HG03460 (cell line): ENCODE results near the gene PDE4D.

Experiments used
- ATAC-seq: cut with Tn5 transposase; IDR thresholded peaks from one replicate; pipeline ENCODE4 v1.9.1; 2021; ENCODE audit not compliant: unreplicated experiment

The PDE4D gene

DNA sequence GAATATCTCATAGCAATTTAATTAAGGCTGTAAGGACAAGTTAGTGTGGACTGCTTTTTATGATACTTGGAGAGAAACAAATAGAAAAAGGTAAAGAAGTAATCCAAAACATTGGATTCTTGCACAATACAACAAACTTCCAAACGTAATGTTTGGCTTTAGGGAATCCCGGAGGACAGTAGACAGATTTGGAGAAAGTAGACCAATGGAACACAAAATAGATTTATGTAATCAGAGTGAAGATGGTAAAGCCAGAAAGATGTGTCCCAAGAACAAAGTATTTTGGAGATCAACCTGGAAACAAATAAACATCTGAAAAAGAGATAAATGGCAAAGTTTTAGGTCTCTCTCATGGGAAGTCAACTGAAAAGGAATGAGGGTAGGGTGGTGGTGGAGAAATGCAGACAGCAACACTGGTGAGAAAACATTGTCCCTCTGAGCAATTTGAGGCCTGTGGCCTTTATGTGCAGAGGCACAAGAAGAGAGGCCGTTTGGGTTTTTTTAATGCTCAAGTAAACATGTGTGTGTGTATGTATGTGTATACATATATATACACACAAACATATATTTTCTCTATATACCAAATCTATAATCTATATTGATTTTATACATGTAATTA is 620.6 kb downstream of the PDE4D start:
- ATAC-seq = no peak

DNA sequence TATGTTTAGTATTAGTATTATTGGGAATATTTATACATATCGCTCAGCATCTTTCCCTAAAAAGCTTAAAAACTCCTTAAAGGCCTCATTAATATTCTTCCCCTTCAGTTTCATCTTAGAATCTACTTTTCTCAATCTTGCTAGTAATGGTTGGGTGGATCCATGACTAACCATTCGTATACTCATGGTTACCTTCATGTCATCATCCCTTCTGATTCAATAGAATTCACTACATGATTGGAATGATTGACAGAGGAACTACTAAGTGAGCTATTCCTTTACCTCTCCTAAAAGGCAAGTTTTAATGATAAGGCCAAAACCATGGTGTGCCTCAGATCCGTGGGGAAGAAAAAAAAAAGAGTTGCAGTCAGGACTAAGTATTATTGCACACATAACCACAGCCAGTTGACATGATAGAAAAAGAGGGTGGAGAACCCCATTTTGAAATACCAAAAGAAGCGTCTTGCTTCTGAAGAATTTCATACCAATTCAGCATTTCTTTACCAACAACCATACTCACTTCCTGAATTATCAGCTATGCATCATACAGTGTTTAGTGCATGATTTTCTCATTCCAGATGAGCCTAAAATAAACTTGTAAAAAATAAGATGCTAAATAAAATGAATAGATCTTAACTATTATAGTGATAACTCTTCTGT is 624.6 kb downstream of the PDE4D start:
- ATAC-seq = no peak

DNA sequence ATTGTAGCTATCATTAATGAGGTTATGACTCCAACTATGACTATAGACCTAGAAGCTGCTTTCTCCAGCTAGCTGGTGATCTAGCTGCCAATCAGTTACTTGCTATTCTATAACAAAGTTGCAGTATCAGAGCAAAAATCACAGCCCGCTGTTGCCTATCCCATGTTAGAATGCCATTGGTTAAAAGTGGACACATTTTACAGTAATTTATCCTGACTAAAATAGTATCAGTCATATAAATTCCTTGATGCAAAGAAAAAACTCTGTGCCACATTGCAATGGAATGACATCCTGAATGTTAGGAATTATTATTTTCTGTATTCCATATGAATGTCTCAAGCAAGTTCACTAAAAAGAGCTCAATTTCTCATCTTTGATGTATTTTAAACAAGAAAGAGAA is 626.5 kb downstream of the PDE4D start:
- ATAC-seq = no peak

DNA sequence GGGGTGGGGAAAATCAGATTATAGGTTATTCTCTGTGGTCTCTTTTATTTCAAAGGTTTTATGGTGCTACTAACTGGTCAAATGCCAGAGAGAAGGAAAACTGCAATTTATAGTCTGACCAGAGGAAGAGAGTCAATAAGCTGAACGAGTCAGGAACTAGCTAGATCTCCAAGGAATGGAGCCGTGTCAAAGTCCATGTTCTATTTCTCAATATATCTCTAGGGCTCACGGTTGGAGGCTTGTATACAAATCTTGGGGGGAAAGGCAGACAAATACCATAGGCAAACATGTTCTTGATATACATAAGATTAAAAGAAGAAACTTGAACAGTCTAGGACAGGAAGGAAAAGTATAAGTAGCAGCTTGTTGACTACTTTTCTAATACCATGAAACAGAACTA is 627.1 kb downstream of the PDE4D start:
- no peak for ATAC-seq

GRCh38 chr5:59264639-59265245 is 628.8 kb downstream of the PDE4D start:
- no peak for ATAC-seq

GRCh38 chr5:59264013-59264412 is 629.5 kb downstream of the PDE4D start:
- ATAC-seq = no peak

- ATAC-seq = no peak
Observed at GRCh38 chr5:59261969-59262368, 631.6 kb downstream of the PDE4D start.

DNA sequence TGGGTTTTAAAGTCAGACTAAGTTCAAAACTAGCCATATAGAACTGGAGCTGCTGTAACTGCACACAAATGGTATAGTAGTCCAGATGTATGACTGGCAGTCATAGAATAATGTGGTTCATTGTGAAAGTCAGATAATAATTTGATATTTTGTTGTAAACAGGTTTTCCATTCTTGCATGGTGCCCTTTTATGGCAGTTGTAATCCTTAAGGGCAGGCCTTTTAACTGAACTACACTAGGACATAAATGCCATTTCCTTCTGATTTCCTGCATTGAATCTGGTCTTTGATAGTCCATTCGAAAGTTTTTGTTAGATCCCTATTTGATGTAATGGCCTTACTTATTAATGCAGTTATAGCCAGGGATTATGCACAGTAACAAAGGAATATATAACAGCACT is 632.6 kb downstream of the PDE4D start:
- ATAC-seq = no peak

- ATAC-seq = no peak
Observed at GRCh38 chr5:59260200-59260599, 633.3 kb downstream of the PDE4D start.

DNA sequence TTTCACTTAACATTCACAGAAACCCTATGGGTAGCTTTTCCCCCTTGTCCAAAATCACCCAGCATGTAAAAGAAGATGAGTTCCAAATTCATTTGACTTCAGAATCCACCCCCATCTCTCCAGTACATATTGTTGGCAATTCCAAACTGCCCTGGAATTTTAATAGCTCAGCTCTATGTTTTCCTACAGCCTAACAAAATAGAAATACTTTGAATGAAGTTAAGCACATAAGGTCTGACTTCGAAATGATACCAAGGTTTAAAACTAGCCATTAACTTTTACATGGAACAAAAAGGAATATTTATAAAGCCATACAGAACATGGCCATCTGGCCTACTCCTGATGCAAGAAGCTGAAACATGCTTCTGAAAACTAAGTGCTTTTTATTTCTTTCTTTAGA is 634.3 kb downstream of the PDE4D start:
- no peak for ATAC-seq

DNA sequence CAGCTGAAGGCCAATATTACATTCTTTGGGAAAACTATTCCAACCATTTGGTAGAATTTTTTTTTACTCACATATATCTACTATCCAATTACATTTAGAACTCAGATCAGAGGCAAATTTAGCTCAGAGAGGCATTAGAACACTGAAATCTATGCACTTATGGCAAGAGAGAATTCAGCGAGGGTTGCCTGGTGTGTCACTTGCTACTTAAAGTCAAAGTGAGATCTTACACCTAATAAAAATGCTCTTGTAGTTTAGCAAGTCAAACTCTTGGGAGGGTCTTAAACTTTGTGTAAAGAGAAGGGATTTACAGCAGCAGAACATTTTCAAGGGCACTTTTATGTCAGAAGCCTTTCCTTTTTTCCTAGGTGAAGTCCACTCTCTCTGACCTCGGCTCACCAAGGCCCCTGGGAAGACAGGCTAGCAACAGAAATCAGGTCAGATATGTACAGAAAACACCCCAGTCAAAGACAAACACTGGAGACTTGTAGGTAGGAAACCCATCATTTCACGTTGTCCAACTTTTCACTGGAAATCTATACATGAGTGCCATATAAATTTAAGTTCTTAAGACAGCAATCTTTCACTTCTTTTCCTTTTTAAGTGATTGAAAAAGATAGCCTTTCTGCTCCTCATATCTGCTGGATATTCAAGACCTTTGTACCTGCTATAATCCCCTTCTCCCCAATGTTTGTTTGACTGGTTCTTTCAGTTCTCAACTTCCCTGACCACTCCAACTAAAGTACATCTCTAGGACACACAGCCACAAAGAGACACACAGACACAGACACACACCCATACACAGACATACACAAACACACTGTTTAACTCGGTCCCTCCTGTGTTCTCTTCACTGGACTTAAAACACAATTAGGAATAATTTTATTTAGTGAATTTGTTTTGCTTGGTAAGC is 635.8 kb downstream of the PDE4D start:
- no peak for ATAC-seq

- no peak for ATAC-seq
Observed at GRCh38 chr5:59256331-59256730, 637.2 kb downstream of the PDE4D start.

DNA sequence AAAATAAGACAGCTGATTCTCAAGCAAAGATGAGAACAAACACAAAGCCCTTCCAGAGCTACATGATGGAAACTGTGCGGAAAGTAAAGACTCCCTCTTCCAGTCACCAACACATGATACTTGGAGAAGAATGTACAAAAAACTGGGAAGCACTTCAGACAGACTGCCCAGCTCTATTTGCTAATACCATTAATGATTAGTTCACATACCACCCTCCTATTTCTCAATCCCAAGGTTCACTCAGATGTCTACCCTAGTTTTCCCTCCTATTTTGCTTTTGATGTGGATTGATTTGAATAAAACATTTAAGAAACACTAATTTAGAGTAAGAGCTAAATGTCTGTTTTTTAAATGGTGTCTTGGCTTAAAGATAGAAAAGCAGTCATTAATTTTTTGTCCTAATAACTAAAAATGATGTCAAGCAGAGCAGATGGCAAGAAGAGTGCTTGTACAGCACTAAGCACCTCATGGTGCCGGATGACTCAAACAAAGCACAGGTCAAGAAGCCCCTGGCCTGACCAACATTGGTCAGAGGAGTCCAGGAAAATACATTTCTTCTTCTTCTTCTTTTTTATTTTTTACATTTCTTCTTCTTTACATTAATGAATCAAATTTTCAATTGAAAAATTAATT is 639.4 kb downstream of the PDE4D start:
- no peak for ATAC-seq

GRCh38 chr5:59253625-59254024 is 639.9 kb downstream of the PDE4D start:
- no peak for ATAC-seq

DNA sequence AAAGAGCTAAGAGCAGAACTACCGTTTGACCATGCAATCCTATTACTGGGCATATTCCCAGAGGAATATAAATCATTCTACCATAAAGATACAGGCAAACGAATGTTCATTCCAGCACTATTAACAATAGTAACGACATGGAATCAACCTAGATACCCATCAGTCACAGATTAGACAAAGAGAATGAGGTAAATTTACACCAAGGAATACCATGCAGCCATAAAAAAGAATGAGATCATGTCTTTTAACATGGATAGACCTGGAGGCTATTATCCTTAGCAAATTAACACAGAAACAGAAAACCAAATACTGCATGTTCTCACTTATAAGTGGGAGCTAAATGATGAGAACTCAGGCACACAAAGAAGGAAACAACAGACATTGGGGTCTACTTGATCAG is 641.9 kb downstream of the PDE4D start:
- no peak for ATAC-seq

DNA sequence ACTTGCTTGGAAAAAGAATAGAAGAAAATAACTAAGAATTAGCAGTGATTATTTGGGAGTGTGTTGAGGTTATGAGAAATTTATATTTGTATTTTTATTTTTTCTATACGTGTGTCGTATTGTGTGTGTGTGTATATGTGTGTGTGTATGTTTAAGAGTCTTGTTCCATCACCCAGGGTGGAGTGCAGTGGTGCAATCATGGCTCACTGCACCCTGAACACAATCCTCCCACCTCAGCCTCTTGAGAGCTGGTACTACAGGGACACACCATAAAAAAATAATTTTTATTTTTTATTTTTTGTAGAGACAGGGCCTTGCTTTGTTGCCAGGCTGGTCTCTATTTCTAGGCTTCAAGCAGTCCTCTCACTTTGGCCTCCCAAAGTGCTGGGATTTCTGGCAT is 643.8 kb downstream of the PDE4D start:
- no peak for ATAC-seq

DNA sequence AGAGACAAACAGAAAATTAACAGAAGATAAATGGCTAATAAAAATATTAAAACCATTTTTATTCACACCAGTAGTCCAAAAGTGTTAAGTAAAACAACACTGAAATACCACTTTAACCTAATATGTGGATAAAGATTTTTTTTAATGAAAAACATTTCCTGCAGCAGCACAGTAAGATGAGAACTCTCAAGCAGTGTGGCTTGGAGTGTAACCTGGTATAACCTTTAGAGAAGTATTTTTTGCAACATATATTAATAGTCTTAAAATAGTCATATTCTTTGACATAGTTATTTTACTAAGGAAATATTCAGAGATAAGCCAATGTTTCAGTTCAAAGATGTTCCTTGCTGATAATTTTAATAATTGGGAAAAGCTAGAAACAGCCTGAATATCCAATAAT is 644.4 kb downstream of the PDE4D start:
- ATAC-seq = no peak

DNA sequence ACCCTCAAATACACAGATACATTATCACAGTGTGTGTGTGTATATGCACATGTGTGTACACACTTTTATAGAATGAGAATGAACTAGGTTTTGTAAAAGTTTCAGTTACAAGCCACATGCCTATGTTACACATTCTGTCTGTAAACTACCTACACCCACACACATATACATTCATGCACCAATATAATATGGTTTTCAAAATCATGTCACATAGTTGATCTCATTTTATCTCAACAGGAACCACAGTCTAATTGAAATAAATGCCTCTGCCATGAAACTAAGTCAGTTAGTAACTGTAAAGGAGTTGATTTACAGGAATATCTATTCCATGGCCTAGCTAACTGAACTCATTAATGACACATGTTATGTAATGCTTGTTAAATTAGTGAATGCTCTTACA is 646.6 kb downstream of the PDE4D start:
- no peak for ATAC-seq

DNA sequence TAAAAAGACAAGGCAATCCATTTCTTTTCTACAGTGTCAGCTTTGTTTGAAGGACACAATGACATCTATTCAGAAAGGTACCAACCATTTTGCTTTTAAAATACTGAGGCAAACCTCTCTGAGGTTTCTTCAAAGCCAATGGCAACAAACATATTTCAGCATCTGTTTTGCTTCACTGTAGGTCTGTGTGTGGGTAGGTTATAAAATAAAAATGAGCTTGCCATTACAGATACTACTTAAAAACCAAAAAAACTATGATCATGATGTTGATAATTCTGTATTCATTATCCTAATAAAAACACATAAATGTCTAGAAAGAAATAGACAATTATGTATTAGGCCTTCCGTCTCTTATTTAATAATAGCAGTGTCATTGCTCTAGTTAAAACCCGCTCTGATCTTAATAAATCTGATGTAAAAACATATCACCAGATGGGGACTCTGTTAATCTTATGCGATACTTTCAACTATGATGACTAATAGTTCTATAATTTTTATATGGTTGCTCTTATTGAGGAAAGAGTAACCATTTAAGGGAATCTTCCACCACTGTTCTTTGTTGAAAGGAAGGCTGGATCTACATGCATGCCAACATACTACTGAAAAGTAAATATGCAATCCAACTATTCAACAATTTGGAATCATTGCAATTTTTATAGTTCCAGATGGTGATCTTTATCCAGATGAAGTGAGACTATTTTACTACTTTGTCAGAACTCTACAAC is 647.2 kb downstream of the PDE4D start:
- no peak for ATAC-seq

- no peak for ATAC-seq
Observed at GRCh38 chr5:59245198-59245597, 648.3 kb downstream of the PDE4D start.

GRCh38 chr5:59241552-59241951 is 652.0 kb downstream of the PDE4D start:
- ATAC-seq = no peak
